GM12874 (cell line): ENCODE data around the gene AJAP1.

Experiments used
- TF ChIP-seq, protein P1 (sequence below): IDR thresholded peaks from 2 replicates; pipeline ENCODE4 v1.5.1; 2011; ENCODE audit warnings: low read depth, mild to moderate bottlenecking, control low read depth, low read length, moderate library complexity; ENCODE audit not compliant: insufficient read depth

The AJAP1 gene

DNA sequence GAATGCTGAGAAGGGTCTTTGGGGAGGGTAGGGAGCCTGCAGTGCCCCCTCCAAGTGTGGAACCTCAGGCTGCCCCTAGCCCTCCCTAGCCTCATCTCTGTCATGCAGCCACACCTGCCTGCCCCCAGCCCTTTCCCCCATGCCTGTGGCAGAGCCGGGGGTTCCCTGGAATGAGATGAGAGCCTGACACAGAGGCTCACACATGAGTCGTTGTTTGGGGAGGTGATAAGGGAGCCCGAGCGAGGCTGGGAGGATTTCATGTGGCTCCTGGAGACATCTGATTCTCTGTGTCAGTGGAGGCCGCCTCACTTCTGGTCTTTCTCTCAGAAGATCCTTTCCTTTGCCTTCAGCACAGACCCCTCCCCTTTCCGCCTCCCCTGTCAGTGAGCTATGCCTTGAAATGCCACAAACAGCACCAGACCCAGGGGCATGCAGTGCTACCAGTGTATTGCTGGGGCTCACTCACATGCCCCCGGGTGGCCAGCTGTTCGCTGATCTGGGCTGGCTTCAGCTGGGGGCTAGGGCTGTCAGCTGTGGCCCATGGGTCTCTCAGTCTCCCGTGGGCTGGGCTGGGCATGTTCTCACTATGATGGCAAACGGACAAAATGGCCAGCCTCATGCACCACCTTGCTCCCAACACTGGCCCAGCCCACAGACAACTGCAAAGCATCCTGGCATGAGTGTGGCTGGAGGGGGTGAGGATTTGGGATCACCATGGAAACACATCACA is 102.6 kb downstream of the AJAP1 start:
- TF ChIP-seq, protein P1, sequence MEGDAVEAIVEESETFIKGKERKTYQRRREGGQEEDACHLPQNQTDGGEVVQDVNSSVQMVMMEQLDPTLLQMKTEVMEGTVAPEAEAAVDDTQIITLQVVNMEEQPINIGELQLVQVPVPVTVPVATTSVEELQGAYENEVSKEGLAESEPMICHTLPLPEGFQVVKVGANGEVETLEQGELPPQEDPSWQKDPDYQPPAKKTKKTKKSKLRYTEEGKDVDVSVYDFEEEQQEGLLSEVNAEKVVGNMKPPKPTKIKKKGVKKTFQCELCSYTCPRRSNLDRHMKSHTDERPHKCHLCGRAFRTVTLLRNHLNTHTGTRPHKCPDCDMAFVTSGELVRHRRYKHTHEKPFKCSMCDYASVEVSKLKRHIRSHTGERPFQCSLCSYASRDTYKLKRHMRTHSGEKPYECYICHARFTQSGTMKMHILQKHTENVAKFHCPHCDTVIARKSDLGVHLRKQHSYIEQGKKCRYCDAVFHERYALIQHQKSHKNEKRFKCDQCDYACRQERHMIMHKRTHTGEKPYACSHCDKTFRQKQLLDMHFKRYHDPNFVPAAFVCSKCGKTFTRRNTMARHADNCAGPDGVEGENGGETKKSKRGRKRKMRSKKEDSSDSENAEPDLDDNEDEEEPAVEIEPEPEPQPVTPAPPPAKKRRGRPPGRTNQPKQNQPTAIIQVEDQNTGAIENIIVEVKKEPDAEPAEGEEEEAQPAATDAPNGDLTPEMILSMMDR, result no peak

DNA sequence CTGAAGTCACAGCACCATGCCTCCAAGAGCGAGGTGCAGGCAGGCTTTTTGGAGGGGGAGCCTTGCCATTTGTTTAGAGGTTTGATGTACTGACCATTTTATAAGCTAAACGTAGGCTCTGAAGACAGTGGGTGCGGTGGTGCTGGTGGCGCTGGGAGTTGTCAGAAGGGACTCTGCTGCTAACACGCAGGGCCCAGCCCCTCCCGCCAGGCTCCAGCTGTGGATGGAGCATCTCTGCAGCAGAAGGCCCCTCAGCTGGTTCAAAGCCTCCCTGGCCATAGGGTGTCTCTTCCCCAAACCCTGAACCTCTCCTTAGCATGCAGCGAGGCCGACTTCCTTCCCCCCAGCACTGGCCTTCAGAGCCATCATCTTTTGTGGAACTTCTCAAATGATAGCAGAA is 105.3 kb downstream of the AJAP1 start:
- TF ChIP-seq, protein P1, result no peak

DNA sequence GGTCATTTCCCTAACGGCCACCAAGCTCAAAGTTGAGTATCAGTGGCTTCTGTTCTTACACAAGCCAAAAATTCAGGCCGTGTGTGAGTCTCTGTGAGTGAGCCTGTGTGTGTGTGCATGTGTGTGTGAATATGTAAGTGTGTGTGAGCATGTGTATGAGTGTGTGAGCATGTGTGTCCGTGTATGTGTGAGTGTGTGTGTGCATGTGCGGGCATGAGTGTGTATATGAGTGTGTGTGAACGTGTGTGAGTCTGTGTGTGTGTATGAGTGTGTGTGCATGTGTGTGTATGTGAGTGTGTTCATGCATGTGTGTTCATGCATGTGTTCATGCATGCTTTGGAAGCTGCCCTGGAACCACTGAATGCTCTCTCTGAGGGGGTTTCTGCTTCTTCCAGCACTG is 105.7 kb downstream of the AJAP1 start:
- TF ChIP-seq, protein P1, result no peak

DNA sequence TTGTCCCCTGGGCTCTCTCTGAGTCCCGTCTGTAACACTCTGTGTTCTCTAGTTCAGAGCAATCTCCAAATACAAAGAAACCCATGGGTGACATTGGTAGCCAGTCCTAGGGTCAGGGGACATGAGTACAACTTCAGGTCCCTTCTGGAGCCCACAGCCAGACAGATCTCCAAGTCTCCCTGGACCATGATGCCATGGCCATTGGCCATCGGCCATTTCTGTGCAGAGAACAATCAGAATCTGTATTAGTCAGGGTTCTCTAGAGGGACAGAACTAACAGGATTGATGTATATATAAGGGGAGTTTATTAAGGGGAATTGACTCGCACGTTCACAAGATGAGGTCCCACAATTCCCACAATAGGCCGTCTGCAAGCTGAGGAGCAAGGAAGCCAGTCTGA is 106.9 kb downstream of the AJAP1 start:
- TF ChIP-seq, protein P1, result no peak

DNA sequence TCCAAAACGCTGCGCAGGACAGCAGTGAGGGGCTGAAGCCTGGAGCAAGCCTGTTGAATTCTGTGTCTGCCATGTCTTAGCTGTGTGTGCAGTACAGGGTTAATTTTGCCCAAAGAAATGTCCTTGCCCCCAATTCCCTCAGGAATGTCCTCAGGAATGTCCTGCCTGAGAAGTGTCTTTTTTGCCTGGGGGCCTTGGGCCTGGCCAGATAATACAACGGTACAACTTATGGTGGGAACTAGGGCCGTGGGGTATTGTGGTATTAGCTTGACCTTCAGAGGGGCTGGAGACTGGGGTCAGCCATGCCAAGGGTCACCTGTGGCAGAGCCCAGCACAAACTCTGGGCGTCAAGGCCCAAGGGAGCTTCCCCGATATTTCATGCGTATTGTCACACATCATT is 107.7 kb downstream of the AJAP1 start:
- TF ChIP-seq, protein P1, result no peak

DNA sequence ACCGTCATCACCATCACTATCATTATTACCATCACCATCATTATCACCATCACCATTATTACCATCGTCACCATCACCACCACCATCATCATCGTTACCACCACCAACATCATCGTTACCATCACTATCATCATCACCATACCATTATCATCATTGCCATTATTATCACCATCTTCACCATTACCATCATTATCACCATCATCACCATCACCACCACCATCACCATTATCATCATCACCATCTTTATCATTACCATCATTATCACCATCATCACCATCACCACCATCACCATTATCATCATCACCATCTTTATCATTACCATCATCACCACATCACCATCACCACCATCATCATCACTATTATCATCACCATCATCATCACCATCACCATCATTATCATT is 112.9 kb downstream of the AJAP1 start:
- TF ChIP-seq, protein P1, result no peak

DNA sequence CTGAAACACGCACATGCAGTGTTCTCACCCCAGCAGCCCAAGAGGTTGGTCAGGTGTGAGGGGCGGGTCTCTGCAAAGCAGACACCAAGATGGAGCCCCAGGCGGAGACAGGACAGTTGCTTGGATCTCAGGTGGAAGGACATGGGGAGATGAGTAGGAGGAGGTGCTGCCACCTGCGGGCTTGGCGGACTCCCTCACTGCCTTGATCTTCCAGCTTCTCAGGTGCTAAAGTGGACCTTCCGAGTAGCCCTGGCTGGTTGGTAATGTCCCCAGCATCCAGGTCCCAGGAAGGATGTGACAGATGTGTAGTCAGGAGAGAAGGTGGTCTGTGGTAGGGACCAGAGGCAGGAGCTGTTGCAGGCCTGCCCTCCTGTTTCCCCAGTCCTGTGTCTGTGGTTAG is 114.1 kb downstream of the AJAP1 start:
- TF ChIP-seq, protein P1, result no peak
